ENCODE results near the gene TBC1D22B.

Gene TBC1D22B

GRCh38 chr6:37354526-37355384, 97.2 kb downstream of the TBC1D22B start:
- Histone ChIP-seq H3K9ac (ENCODE audit: low read depth, low read length) (peak overlapping the region; percentile 41), H3K4me1 (ENCODE audit: control insufficient read depth, insufficient read depth, low read length) (peaks cover 3% of the 10 kb centered on the region), H3K4me3 (ENCODE audit: low read depth, low read length) (peak overlapping the region; percentile 87), H3K36me3 (ENCODE audit: control insufficient read depth, insufficient read depth, low read length) (no peaks in the 10 kb centered on the region), H3K9me3 (ENCODE audit: control insufficient read depth, insufficient read depth, low read length) (no peaks in the 10 kb centered on the region), H3K27me3 (ENCODE audit: control insufficient read depth, insufficient read depth, low read length) (no peaks in the 10 kb centered on the region)

GRCh38 chr6:37357288-37357687, 99.7 kb downstream of the TBC1D22B start:
- peaks cover 5% of the 10 kb centered on the region for H3K36me3 ChIP-seq (ENCODE audit: control insufficient read depth, insufficient read depth, low read length)
- peaks cover 3% of the 10 kb centered on the region for H3K4me1 ChIP-seq (ENCODE audit: control insufficient read depth, insufficient read depth, low read length)
- H3K27me3 ChIP-seq (ENCODE audit: control insufficient read depth, insufficient read depth, low read length), result no peaks in the 10 kb centered on the region
- no peak overlapping the region for H3K9ac ChIP-seq (ENCODE audit: low read depth, low read length)
- H3K9me3 ChIP-seq (ENCODE audit: control insufficient read depth, insufficient read depth, low read length), result no peaks in the 10 kb centered on the region
- H3K4me3 ChIP-seq (ENCODE audit: low read depth, low read length), result no peak overlapping the region

DNA sequence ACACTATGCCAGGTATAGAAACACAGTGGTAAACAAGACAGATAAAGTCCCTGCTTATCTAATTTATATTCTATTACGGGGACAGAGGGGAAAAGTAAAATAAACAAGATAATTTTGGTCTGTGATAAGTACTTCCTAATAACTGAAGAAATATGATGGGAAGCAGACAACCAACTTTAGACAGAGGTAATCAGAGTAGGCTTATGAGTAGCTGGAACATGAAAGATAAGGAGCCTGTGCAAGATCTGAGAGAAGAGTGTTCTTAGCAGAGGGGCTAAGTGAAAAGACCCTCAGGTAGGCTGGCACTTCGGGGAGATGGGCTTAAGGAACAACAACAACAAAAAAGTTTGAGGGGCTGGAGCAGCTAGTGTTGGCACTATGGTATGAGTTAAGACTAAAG, 100.3 kb downstream of the TBC1D22B start:
- H3K9me3 ChIP-seq (ENCODE audit: control insufficient read depth, insufficient read depth, low read length), result no peaks in the 10 kb centered on the region
- H3K27me3 ChIP-seq (ENCODE audit: control insufficient read depth, insufficient read depth, low read length), result no peaks in the 10 kb centered on the region
- peaks cover 5% of the 10 kb centered on the region for H3K36me3 ChIP-seq (ENCODE audit: control insufficient read depth, insufficient read depth, low read length)
- H3K4me3 ChIP-seq (ENCODE audit: low read depth, low read length), result no peak overlapping the region
- no peak overlapping the region for H3K9ac ChIP-seq (ENCODE audit: low read depth, low read length)
- H3K4me1 ChIP-seq (ENCODE audit: control insufficient read depth, insufficient read depth, low read length), result peaks cover 3% of the 10 kb centered on the region

GRCh38 chr6:37359039-37359438, 101.5 kb downstream of the TBC1D22B start:
- H3K4me1 ChIP-seq (ENCODE audit: control insufficient read depth, insufficient read depth, low read length), result no peaks in the 10 kb centered on the region
- peaks cover 5% of the 10 kb centered on the region for H3K36me3 ChIP-seq (ENCODE audit: control insufficient read depth, insufficient read depth, low read length)
- no peaks in the 10 kb centered on the region for H3K27me3 ChIP-seq (ENCODE audit: control insufficient read depth, insufficient read depth, low read length)
- H3K9me3 ChIP-seq (ENCODE audit: control insufficient read depth, insufficient read depth, low read length), result no peaks in the 10 kb centered on the region
- H3K4me3 ChIP-seq (ENCODE audit: low read depth, low read length), result no peak overlapping the region
- no peak overlapping the region for H3K9ac ChIP-seq (ENCODE audit: low read depth, low read length)

- no peak overlapping the region for H3K4me3 ChIP-seq (ENCODE audit: low read depth, low read length)
- H3K9me3 ChIP-seq (ENCODE audit: control insufficient read depth, insufficient read depth, low read length), result no peaks in the 10 kb centered on the region
- H3K4me1 ChIP-seq (ENCODE audit: control insufficient read depth, insufficient read depth, low read length), result no peaks in the 10 kb centered on the region
- peaks cover 5% of the 10 kb centered on the region for H3K36me3 ChIP-seq (ENCODE audit: control insufficient read depth, insufficient read depth, low read length)
- H3K9ac ChIP-seq (ENCODE audit: low read depth, low read length), result no peak overlapping the region
- H3K27me3 ChIP-seq (ENCODE audit: control insufficient read depth, insufficient read depth, low read length), result no peaks in the 10 kb centered on the region
Measured at GRCh38 chr6:37362101-37362828, 104.7 kb downstream of the TBC1D22B start.

GRCh38 chr6:37365791-37366190, 108.2 kb downstream of the TBC1D22B start:
- no peak overlapping the region for H3K4me3 ChIP-seq (ENCODE audit: low read depth, low read length)
- H3K27me3 ChIP-seq (ENCODE audit: control insufficient read depth, insufficient read depth, low read length), result no peaks in the 10 kb centered on the region
- peaks cover 5% of the 10 kb centered on the region for H3K36me3 ChIP-seq (ENCODE audit: control insufficient read depth, insufficient read depth, low read length)
- no peak overlapping the region for H3K9ac ChIP-seq (ENCODE audit: low read depth, low read length)
- no peaks in the 10 kb centered on the region for H3K4me1 ChIP-seq (ENCODE audit: control insufficient read depth, insufficient read depth, low read length)
- no peaks in the 10 kb centered on the region for H3K9me3 ChIP-seq (ENCODE audit: control insufficient read depth, insufficient read depth, low read length)

DNA sequence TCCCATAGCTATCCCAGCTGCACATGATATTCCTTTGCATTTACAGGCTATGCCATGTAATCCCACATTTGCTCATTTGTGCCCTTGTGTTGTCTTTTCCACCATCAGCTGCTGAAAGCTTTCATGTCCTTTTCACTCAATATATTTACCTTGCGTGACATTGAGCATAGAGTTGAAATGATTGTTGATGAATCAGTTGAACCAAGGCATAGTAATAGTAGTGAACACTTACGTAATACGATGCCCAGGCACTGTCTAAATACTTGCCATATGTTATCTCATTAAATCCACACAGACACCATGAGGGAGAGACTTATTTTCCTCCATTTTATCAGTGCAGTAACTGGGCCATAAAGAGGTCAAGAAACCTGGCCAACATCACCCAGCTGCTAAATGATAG, 109.3 kb downstream of the TBC1D22B start:
- no peak overlapping the region for H3K9ac ChIP-seq (ENCODE audit: low read depth, low read length)
- H3K27me3 ChIP-seq (ENCODE audit: control insufficient read depth, insufficient read depth, low read length), result no peaks in the 10 kb centered on the region
- peaks cover 9% of the 10 kb centered on the region for H3K36me3 ChIP-seq (ENCODE audit: control insufficient read depth, insufficient read depth, low read length)
- H3K4me1 ChIP-seq (ENCODE audit: control insufficient read depth, insufficient read depth, low read length), result no peaks in the 10 kb centered on the region
- H3K9me3 ChIP-seq (ENCODE audit: control insufficient read depth, insufficient read depth, low read length), result no peaks in the 10 kb centered on the region
- H3K4me3 ChIP-seq (ENCODE audit: low read depth, low read length), result no peak overlapping the region

DNA sequence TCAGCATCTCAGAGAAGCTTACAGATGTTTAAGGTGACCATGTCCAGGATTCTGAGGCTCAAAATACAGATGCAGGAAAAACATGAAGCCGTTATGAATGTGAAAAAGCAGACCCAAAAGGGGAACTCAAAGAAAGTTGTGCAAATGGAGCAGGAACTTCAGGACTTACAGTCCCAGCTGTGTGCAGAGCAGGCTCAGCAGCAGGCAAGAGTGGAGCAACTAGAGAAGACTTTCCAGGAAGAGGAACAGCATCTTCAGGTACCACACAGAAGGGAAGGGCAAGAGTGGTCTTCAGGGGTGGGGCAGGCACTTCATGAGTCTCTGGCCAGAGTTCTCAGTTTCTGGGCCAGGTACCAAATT, 111.4 kb downstream of the TBC1D22B start:
- Histone ChIP-seq H3K4me3 (ENCODE audit: low read depth, low read length) (no peak overlapping the region), H3K9ac (ENCODE audit: low read depth, low read length) (no peak overlapping the region), H3K36me3 (ENCODE audit: control insufficient read depth, insufficient read depth, low read length) (peaks cover 7% of the 10 kb centered on the region), H3K4me1 (ENCODE audit: control insufficient read depth, insufficient read depth, low read length) (no peaks in the 10 kb centered on the region), H3K9me3 (ENCODE audit: control insufficient read depth, insufficient read depth, low read length) (no peaks in the 10 kb centered on the region), H3K27me3 (ENCODE audit: control insufficient read depth, insufficient read depth, low read length) (no peaks in the 10 kb centered on the region)

- Histone ChIP-seq H3K9me3 (ENCODE audit: control insufficient read depth, insufficient read depth, low read length) (no peaks in the 10 kb centered on the region), H3K4me1 (ENCODE audit: control insufficient read depth, insufficient read depth, low read length) (no peaks in the 10 kb centered on the region), H3K36me3 (ENCODE audit: control insufficient read depth, insufficient read depth, low read length) (peaks cover 7% of the 10 kb centered on the region), H3K27me3 (ENCODE audit: control insufficient read depth, insufficient read depth, low read length) (no peaks in the 10 kb centered on the region), H3K4me3 (ENCODE audit: low read depth, low read length) (no peak overlapping the region), H3K9ac (ENCODE audit: low read depth, low read length) (no peak overlapping the region)
Measured at GRCh38 chr6:37369321-37370201, 112.0 kb downstream of the TBC1D22B start.

DNA sequence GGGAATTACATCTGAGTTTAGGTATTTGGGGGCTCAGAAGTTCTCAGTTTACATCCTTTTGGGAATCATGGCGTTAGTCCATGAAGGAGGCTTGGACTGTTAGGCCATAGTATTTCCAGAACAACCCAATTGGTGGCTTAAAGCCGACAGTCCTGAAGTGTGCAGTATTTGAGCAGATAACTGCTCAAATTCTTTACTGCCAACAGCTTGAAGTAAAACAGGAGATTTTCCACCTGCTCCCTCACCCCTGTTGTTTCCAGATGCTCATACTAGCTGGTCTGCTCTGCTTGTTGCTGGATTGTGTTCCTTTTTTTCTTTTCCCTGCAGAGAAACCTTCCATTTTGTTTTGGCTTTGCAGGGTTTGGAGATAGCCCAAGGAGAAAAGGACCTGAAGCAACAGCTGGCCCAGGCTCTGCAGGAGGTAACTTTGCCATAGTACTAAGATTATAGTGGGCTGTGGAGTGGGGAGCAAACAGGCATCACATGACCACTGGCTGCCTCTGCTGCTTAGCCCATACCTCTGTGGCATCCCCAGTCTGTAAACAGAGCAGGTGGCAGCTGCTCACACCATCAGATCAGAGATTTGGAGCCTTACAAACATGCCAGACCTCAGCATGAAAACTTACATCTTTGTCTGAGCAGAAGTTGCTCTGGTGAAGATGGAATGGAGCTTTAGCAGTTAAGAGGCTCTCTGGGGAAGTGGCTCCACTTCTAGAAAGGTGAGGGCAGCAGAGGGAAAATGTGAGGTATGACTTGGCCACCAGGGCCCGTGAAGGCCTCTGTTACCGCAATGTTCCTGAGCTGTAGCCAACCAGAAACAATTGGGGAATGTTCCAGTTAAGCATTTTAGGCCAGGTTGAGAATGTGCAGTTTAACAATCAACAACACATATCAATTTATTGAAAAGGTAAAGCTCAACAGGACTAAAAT, 113.8 kb downstream of the TBC1D22B start:
- Histone ChIP-seq H3K9me3 (ENCODE audit: control insufficient read depth, insufficient read depth, low read length) (no peaks in the 10 kb centered on the region), H3K27me3 (ENCODE audit: control insufficient read depth, insufficient read depth, low read length) (no peaks in the 10 kb centered on the region), H3K36me3 (ENCODE audit: control insufficient read depth, insufficient read depth, low read length) (peaks cover 7% of the 10 kb centered on the region), H3K9ac (ENCODE audit: low read depth, low read length) (no peak overlapping the region), H3K4me3 (ENCODE audit: low read depth, low read length) (no peak overlapping the region), H3K4me1 (ENCODE audit: control insufficient read depth, insufficient read depth, low read length) (no peaks in the 10 kb centered on the region)

DNA sequence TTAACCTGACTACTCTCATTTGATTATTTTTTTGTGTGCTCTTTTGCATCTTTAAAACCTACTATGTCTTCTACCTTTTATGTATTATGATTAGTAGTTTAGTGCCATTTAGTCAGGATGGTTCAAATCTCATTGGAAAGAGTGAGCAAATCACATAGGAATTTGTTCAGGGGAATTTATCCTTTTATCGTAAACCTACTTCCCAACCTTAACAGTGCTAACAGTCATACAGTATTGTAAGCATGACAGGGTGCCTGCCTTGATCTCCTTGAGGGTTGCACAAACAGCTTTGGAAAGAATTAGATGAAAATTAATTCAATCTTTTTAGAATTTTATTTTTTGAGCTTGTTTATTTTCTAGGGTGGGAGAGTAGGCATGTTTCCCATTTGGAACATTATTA, 114.5 kb downstream of the TBC1D22B start:
- Histone ChIP-seq H3K27me3 (ENCODE audit: control insufficient read depth, insufficient read depth, low read length) (no peaks in the 10 kb centered on the region), H3K9ac (ENCODE audit: low read depth, low read length) (no peak overlapping the region), H3K4me3 (ENCODE audit: low read depth, low read length) (no peak overlapping the region), H3K4me1 (ENCODE audit: control insufficient read depth, insufficient read depth, low read length) (no peaks in the 10 kb centered on the region), H3K9me3 (ENCODE audit: control insufficient read depth, insufficient read depth, low read length) (no peaks in the 10 kb centered on the region), H3K36me3 (ENCODE audit: control insufficient read depth, insufficient read depth, low read length) (peaks cover 7% of the 10 kb centered on the region)
